A549 treated with CpdA at 1 μM for 4 hours (cell line): ENCODE data around the gene KAT5. TPM values are rescaled to one million over a fixed set of nuclear protein-coding genes. Genes with fewer than 3 reads are reported as not detected.

Experiments
- total RNA-seq: library from RNA; stranded (reverse); fragments of 200-300 nt; extraction: Qiagen RNA extraction; gene quantifications from 5 replicates; pipeline ENCODE4 v1.2.3, GENCODE V29; 2022; ENCODE audit warnings: low read depth

The KAT5 gene
- 38.5 to 51.3 TPM (median 50.2 TPM) in 5 replicates for total RNA-seq

GRCh38 chr11:65711785-65712632 lies at the start of gene KAT5:
Gene KAT5 (plus strand): TSS chr11:65712252. CDS start chr11:65712268, 16 bp downstream.

DNA sequence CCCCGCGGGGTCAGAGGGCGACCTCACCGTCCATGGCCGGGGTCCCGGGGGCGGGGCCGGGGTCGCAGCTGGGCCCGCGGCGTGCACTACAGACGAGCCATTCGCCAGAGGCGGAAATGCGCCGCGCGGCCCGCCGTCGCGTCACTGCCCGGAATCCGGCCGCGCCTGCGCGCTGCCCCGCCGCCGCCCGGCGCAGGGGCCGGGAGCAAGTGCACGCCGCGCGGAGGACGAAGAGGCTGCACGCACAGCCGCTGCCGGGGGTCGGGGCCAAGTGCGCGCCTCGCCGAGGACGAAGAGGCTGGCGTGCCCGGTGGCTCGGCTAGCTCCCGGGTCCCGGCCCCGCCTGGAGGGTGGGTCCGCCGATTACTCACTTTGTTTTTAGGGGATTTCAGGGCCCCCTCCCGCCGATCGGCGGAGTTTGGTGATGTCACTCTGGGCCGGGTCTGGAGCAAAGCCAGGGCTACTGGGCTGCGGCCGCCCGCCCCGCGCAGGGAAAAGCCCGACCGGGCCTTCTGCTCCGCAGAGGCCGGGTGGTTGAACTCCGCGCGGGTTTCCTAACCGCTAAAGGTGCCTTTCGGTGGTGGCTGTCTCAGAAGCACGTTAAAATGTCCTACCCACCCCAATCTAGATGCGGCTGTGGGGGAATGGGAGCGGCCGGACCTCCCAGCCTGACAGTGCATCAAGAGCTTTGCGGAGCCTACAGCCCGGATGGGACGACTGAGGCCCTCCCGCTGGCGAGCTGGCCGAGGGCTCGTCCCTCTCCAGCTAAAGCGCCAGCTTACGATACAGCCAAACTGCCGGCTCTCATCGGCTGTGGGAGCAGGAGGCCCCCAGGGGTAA lies 49.0 kb upstream of the KAT5 start, which contains the start of gene RELA:
Gene RELA, minus strand, starts transcription at position 118 of the 840 bp plus-strand sequence. Its CDS starts 84 bp downstream, at position 34.

GRCh38 chr11:65720211-65720934 lies 8.3 kb downstream of the KAT5 start, which contains the start of gene RNASEH2C:
Gene RNASEH2C (minus strand): TSS chr11:65720798. CDS start chr11:65720758, 40 bp downstream.

Other genes with a start within 250 kb of the KAT5 start
- 39.4 to 90.9 TPM (median 58.6 TPM) in 5 replicates for gene MALAT1, start 213.2 kb upstream of the KAT5 start, total RNA-seq
- gene SCYL1, start 187.2 kb upstream of the KAT5 start, total RNA-seq, result 49.8 to 64.2 TPM (median 61.8 TPM) in 5 replicates
- 98.2 to 144 TPM (median 118 TPM) in 5 replicates for gene LTBP3, start 153.9 kb upstream of the KAT5 start, total RNA-seq
- 70.0 to 81.9 TPM (median 77.0 TPM) in 5 replicates for gene ZNRD2, start 141.8 kb upstream of the KAT5 start, total RNA-seq
- gene FAM89B, start 139.7 kb upstream of the KAT5 start, total RNA-seq, result 25.5 to 56.2 TPM (median 53.5 TPM) in 5 replicates
- gene EHBP1L1, start 136.2 kb upstream of the KAT5 start, total RNA-seq, result 30.8 to 48.3 TPM (median 46.0 TPM) in 5 replicates
- 0.45 to 1.1 TPM (median 0.59 TPM) in 5 replicates for gene KCNK7, start 116.5 kb upstream of the KAT5 start, total RNA-seq
- gene MAP3K11, start 98.0 kb upstream of the KAT5 start, total RNA-seq, result 36.8 to 60.0 TPM (median 53.5 TPM) in 5 replicates
- gene PCNX3, start 96.5 kb upstream of the KAT5 start, total RNA-seq, result 28.5 to 41.2 TPM (median 36.9 TPM) in 5 replicates
- gene SIPA1, start 74.2 kb upstream of the KAT5 start, total RNA-seq, result 8.2 to 22.4 TPM (median 21.4 TPM) in 5 replicates
- 66.9 to 84.3 TPM (median 79.5 TPM) in 5 replicates for gene RELA, start 49.3 kb upstream of the KAT5 start, total RNA-seq
- gene RNASEH2C, start 8.5 kb downstream of the KAT5 start, total RNA-seq, result 32.5 to 54.6 TPM (median 48.4 TPM) in 5 replicates
- 8.6 to 13.0 TPM (median 11.2 TPM) in 5 replicates for gene AP5B1, start 68.7 kb downstream of the KAT5 start, total RNA-seq
- 0.02 to 0.08 TPM (median 0.06 TPM) in 3 of 5 replicates, not detected in the others for gene OVOL1, start 74.8 kb downstream of the KAT5 start, total RNA-seq
- 0.05 to 0.19 TPM (median 0.07 TPM) in 4 of 5 replicates, not detected in the other for gene SNX32, start 121.7 kb downstream of the KAT5 start, total RNA-seq
- 1,786 to 2,400 TPM (median 2,293 TPM) in 5 replicates for gene CFL1, start 145.9 kb downstream of the KAT5 start, total RNA-seq
- 25.0 to 36.6 TPM (median 33.2 TPM) in 5 replicates for gene MUS81, start 148.2 kb downstream of the KAT5 start, total RNA-seq
- gene EFEMP2, start 160.5 kb downstream of the KAT5 start, total RNA-seq, result 0.71 to 1.1 TPM (median 0.85 TPM) in 5 replicates
- 0.10 TPM in 1 of 5 replicates, not detected in the others for gene CTSW, start 167.6 kb downstream of the KAT5 start, total RNA-seq
- 71.9 to 92.3 TPM (median 85.6 TPM) in 5 replicates for gene FIBP, start 176.2 kb downstream of the KAT5 start, total RNA-seq
- gene CCDC85B, start 178.4 kb downstream of the KAT5 start, total RNA-seq, result 27.2 to 52.3 TPM (median 48.0 TPM) in 5 replicates
- gene FOSL1, start 188.1 kb downstream of the KAT5 start, total RNA-seq, result 165 to 273 TPM (median 211 TPM) in 5 replicates
- 45.7 to 71.2 TPM (median 65.8 TPM) in 5 replicates for gene C11orf68, start 206.8 kb downstream of the KAT5 start, total RNA-seq
- gene DRAP1, start 207.2 kb downstream of the KAT5 start, total RNA-seq, result 191 to 310 TPM (median 242 TPM) in 5 replicates
- not detected in 5 replicates for gene TSGA10IP, start 233.2 kb downstream of the KAT5 start, total RNA-seq
- 50.0 to 74.0 TPM (median 63.2 TPM) in 5 replicates for gene SART1, start 249.5 kb downstream of the KAT5 start, total RNA-seq